Activated gamma-delta T cell (primary cell): ENCODE results near the gene IGSF9B.

Source experiments
- DNase-seq: peaks from one replicate; lab custom pipeline; 2025; lab: John Stamatoyannopoulos, UW

Gene IGSF9B

GRCh38 chr11:133901316-133901715 lies 55.5 kb downstream of the IGSF9B start:
- DNase-seq = no peak

- no peak for DNase-seq
These were observed 56.3 kb downstream of the IGSF9B start for GRCh38 chr11:133900176-133901105.

GRCh38 chr11:133898770-133899115 lies 58.0 kb downstream of the IGSF9B start:
- no peak for DNase-seq

GRCh38 chr11:133898031-133898769 lies 58.6 kb downstream of the IGSF9B start:
- DNase-seq = no peak

GRCh38 chr11:133897331-133897650 lies 59.5 kb downstream of the IGSF9B start:
- no peak for DNase-seq

- DNase-seq = no peak
These were observed 60.0 kb downstream of the IGSF9B start for GRCh38 chr11:133896642-133897330.

- no peak for DNase-seq
These were observed 60.7 kb downstream of the IGSF9B start for GRCh38 chr11:133896028-133896427.

- no peak for DNase-seq
These were observed 61.2 kb downstream of the IGSF9B start for GRCh38 chr11:133895551-133895950.

- DNase-seq = no peak
These were observed 61.7 kb downstream of the IGSF9B start for GRCh38 chr11:133895061-133895479.

- no peak for DNase-seq
These were observed 63.4 kb downstream of the IGSF9B start for GRCh38 chr11:133893381-133893780.

- DNase-seq = no peak
These were observed 64.0 kb downstream of the IGSF9B start for GRCh38 chr11:133892584-133893380.

GRCh38 chr11:133892126-133892525 lies 64.6 kb downstream of the IGSF9B start:
- no peak for DNase-seq

GRCh38 chr11:133889893-133890292 lies 66.9 kb downstream of the IGSF9B start:
- DNase-seq = no peak

- DNase-seq = no peak
These were observed 67.6 kb downstream of the IGSF9B start for GRCh38 chr11:133889188-133889587.

- DNase-seq = no peak
These were observed 69.0 kb downstream of the IGSF9B start for GRCh38 chr11:133887692-133888332.

- no peak for DNase-seq
These were observed 70.7 kb downstream of the IGSF9B start for GRCh38 chr11:133886029-133886428.

GRCh38 chr11:133872160-133872559 lies 84.6 kb downstream of the IGSF9B start:
- DNase-seq = no peak

- no peak for DNase-seq
These were observed 89.3 kb downstream of the IGSF9B start for GRCh38 chr11:133867456-133867855.

GRCh38 chr11:133865466-133865865 lies 91.3 kb downstream of the IGSF9B start:
- DNase-seq = no peak

GRCh38 chr11:133864756-133865155 lies 92.0 kb downstream of the IGSF9B start:
- no peak for DNase-seq

GRCh38 chr11:133860151-133860550 lies 96.6 kb downstream of the IGSF9B start:
- DNase-seq = no peak
